ENCODE measurements around the gene ALDH1A1.

Gene ALDH1A1

GRCh38 chr9:72913382-72914009 lies 39.4 kb downstream of the ALDH1A1 start:
- DNase-seq: no peak

GRCh38 chr9:72912476-72913381 lies 40.1 kb downstream of the ALDH1A1 start:
- no peak for DNase-seq

GRCh38 chr9:72911816-72912215 lies 41.0 kb downstream of the ALDH1A1 start:
- DNase-seq: no peak

- no peak for DNase-seq
Measured at GRCh38 chr9:72911247-72911775, 41.5 kb downstream of the ALDH1A1 start.

- DNase-seq: no peak
Measured at GRCh38 chr9:72909428-72909827, 43.4 kb downstream of the ALDH1A1 start.

- DNase-seq: no peak
Measured at GRCh38 chr9:72907421-72907820, 45.4 kb downstream of the ALDH1A1 start.

- no peak for DNase-seq
Measured at GRCh38 chr9:72906810-72907209, 46.0 kb downstream of the ALDH1A1 start.

GRCh38 chr9:72905514-72906480 lies 47.1 kb downstream of the ALDH1A1 start:
- DNase-seq: no peak

- no peak for DNase-seq
Measured at GRCh38 chr9:72904267-72905093, 48.4 kb downstream of the ALDH1A1 start.

- no peak for DNase-seq
Measured at GRCh38 chr9:72903103-72903502, 49.8 kb downstream of the ALDH1A1 start.

GRCh38 chr9:72902268-72902667 lies 50.6 kb downstream of the ALDH1A1 start:
- DNase-seq: no peak

GRCh38 chr9:72899734-72900477 lies 52.9 kb downstream of the ALDH1A1 start:
- no peak for DNase-seq

- no peak for DNase-seq
Measured at GRCh38 chr9:72898784-72899733, 53.8 kb downstream of the ALDH1A1 start.

- no peak for DNase-seq
Measured at GRCh38 chr9:72898360-72898759, 54.5 kb downstream of the ALDH1A1 start.

- DNase-seq: no peak
Measured at GRCh38 chr9:72897069-72897649, 55.7 kb downstream of the ALDH1A1 start.

GRCh38 chr9:72896439-72896838 lies 56.4 kb downstream of the ALDH1A1 start:
- DNase-seq: no peak

GRCh38 chr9:72895122-72895521 lies 57.7 kb downstream of the ALDH1A1 start:
- no peak for DNase-seq

GRCh38 chr9:72894342-72894741 lies 58.5 kb downstream of the ALDH1A1 start:
- no peak for DNase-seq

GRCh38 chr9:72893437-72893836 lies 59.4 kb downstream of the ALDH1A1 start:
- DNase-seq: no peak

- DNase-seq: no peak
Measured at GRCh38 chr9:72891043-72891442, 61.8 kb downstream of the ALDH1A1 start.

Data from SHP77 treated with DMSO at 0.1 percent for 48 hours (cell line).